GM12878 (cell line): ENCODE data around the gene KIF25. TPM values are rescaled to one million over a fixed set of nuclear protein-coding genes. Genes with fewer than 3 reads are reported as not detected.

Experiments used
- ATAC-seq: fragments of 200-7000 bp; cut with Tn5 transposase; 3 replicates; pipeline ENCODE4 v1.9.1; 2020; ENCODE audit warnings: mild to moderate bottlenecking, moderate library complexity
- BruUV-seq: library from RNA; stranded (reverse); fragments of 400-500 nt; replicated peaks from 2 replicates; lab custom pipeline; 2021; lab: Mats Ljungman, UMichigan
- CTCF ChIA-PET: fragments of 300-600 bp; sonication (Branson Sonifier 250); formaldehyde crosslinking; extraction: SDS; loops from one replicate; lab custom pipeline; 2021; ENCODE audit warnings: inconsistent platforms; lab: Yijun Ruan, JAX
- POLR2A ChIA-PET: fragments of 350-600 bp; formaldehyde crosslinking; extraction: SDS; loops from one replicate; lab custom pipeline; 2021; ENCODE audit warnings: inconsistent platforms; lab: Charles Lee
- RAD21 ChIA-PET: fragments of 300-600 bp; sonication (Branson Sonifier 250); formaldehyde crosslinking; loops from one replicate; lab custom pipeline; 2023; ENCODE audit warnings: antibody characterized with exemption; ENCODE audit not compliant: unreplicated experiment; lab: Charles Lee
- SMC1A ChIA-PET: fragments of 300-600 bp; sonication (Branson Sonifier 250); formaldehyde crosslinking; loops from one replicate; lab custom pipeline; 2023; ENCODE audit not compliant: unreplicated experiment, uncharacterized antibody; lab: Charles Lee
- DNase-seq: peaks from one replicate; pipeline ENCODE4 v3.0.0-alpha.2; 2011; ENCODE audit warnings: low read depth, low spot score
- FAIRE-seq: peaks from 3 replicates; lab custom pipeline; 2011; peaks lifted over from hg19 to GRCh38; lab: Jason Lieb, UNC
- H2AFZ ChIP-seq: 2 replicates; pipeline ENCODE4 v1.6.0; 2011; ENCODE audit warnings: low read depth, low read length, control low read depth; ENCODE audit not compliant: control insufficient read depth
- H3K27ac ChIP-seq: 2 replicates; pipeline ENCODE4 v1.5.1; 2011; ENCODE audit warnings: control low read depth; ENCODE audit not compliant: control insufficient read depth, insufficient read depth
- H3K27me3 ChIP-seq, 2 experiments: replicated peaks in 1 of 2; 2 replicates each; pipeline versions ENCODE4 v1.6.0 to v1.6.1; 2011; ENCODE audit warnings: low read length in 1 of 2; ENCODE audit not compliant: control insufficient read depth in 2 of 2, insufficient read depth in 2 of 2
- H3K36me3 ChIP-seq, 2 experiments: 2 replicates each; pipeline ENCODE4 v1.5.1; 2011; ENCODE audit warnings: low read length in 1 of 2; ENCODE audit not compliant: control insufficient read depth in 2 of 2, insufficient read depth in 2 of 2
- H3K4me1 ChIP-seq: 2 replicates; pipeline ENCODE4 v1.6.1; 2011; ENCODE audit warnings: mild to moderate bottlenecking, low read length, moderate library complexity, mixed read lengths; ENCODE audit not compliant: control insufficient read depth, insufficient read depth
- H3K4me2 ChIP-seq: 2 replicates; pipeline ENCODE4 v1.6.0; 2011; ENCODE audit warnings: control low read depth; ENCODE audit not compliant: control insufficient read depth, insufficient read depth
- H3K4me3 ChIP-seq: fragments of 200-600 bp; sonication (generic); 2 replicates; pipeline ENCODE4 v1.5.1; 2016
- H3K79me2 ChIP-seq: 2 replicates; pipeline ENCODE4 v1.6.0; 2011; ENCODE audit warnings: low read length; ENCODE audit not compliant: control insufficient read depth, insufficient read depth
- H3K9ac ChIP-seq: 2 replicates; pipeline ENCODE4 v1.8.0; 2011; ENCODE audit warnings: low read length, control low read depth, mixed read lengths; ENCODE audit not compliant: control insufficient read depth, insufficient read depth
- H3K9me3 ChIP-seq: replicated peaks from 3 replicates; pipeline ENCODE4 v1.5.1; 2011; ENCODE audit warnings: mild to moderate bottlenecking, low read length; ENCODE audit not compliant: control insufficient read depth, insufficient read depth
- H4K20me1 ChIP-seq: 2 replicates; pipeline ENCODE4 v1.6.0; 2011; ENCODE audit not compliant: control insufficient read depth, insufficient read depth
- CREM ChIP-seq: IDR thresholded peaks from 2 replicates; pipeline ENCODE4 v1.6.1; 2014; ENCODE audit warnings: antibody characterized with exemption, low read depth
- DPF2 ChIP-seq: fragments of 450-650 bp; IDR thresholded peaks from 2 replicates; pipeline ENCODE4 v1.6.1; 2017; ENCODE audit warnings: mild to moderate bottlenecking
- IRF4 ChIP-seq: IDR thresholded peaks from 2 replicates; pipeline ENCODE4 v1.6.1; 2011; ENCODE audit warnings: low read depth, low read length
- NR2F1 ChIP-seq: fragments of 450-650 bp; conservative IDR thresholded peaks from 2 replicates; pipeline ENCODE4 v1.6.1; 2017; ENCODE audit warnings: mild to moderate bottlenecking
- RB1 ChIP-seq: fragments of 450-650 bp; formaldehyde crosslinking; IDR thresholded peaks from 2 replicates; pipeline ENCODE4 v1.6.1; 2017; ENCODE audit warnings: mild to moderate bottlenecking, borderline replicate concordance
- RCOR1 ChIP-seq: conservative IDR thresholded peaks from 2 replicates; pipeline ENCODE4 v1.6.1; 2012; ENCODE audit warnings: low read depth, low read length, improper control_type of control experiment
- SMARCA5 ChIP-seq: fragments of 450-650 bp; IDR thresholded peaks from 2 replicates; pipeline ENCODE4 v1.6.1; 2017; ENCODE audit warnings: mild to moderate bottlenecking
- SPI1 ChIP-seq: IDR thresholded peaks from 2 replicates; pipeline ENCODE4 v1.6.1; 2011; ENCODE audit warnings: low read depth, mild to moderate bottlenecking, low read length, moderate library complexity, borderline replicate concordance; ENCODE audit not compliant: insufficient read depth
- SREBF2 ChIP-seq: IDR thresholded peaks from 2 replicates; pipeline ENCODE4 v1.6.1; 2012; ENCODE audit warnings: mild to moderate bottlenecking, low read length
- YY1 ChIP-seq: IDR thresholded peaks from 2 replicates; pipeline ENCODE4 v1.6.1; 2011; ENCODE audit warnings: low read depth, mild to moderate bottlenecking, low read length
- ZNF217 ChIP-seq: fragments of 450-650 bp; IDR thresholded peaks from 2 replicates; pipeline ENCODE4 v1.6.1; 2017; ENCODE audit warnings: antibody characterized with exemption, mild to moderate bottlenecking
- WGBS: methylation state at CpG from one replicate; pipeline ENCODE4 v1.1.6; 2016; ENCODE audit warnings: low lambda C conversion rate; ENCODE audit not compliant: insufficient replicate concordance, insufficient coverage; ENCODE audit errors: missing lambda C conversion rate; 5-methylcytosine and 5-hydroxymethylcytosine counted together
- in situ Hi-C: fragments of 300-500 bp; cut with MboI; formaldehyde crosslinking; loops from 9 replicates; pipeline ENCODE4 v1.14.3; 2018; ENCODE audit warnings: mixed read lengths
- intact Hi-C: fragments of 100-400 bp; cut with micrococcal nuclease; formaldehyde crosslinking; loops from one replicate; pipeline ENCODE4 v1.14.2; 2022; ENCODE audit not compliant: unreplicated experiment
- polyA plus RNA-seq, 11 experiments: library from polyadenylated mRNA; depleted of rRNA in 4 of 11; unstranded in 6 of 11; stranded (reverse) in 5 of 11; fragments of >200 nt; fragmentation: Nextera tagmentation in 4 of 11; fragmentation: Illumina TruSeq in 1 of 11; extraction: Ambion mirVana in 4 of 11; extraction: Trizol in 1 of 11; gene quantifications; 1 replicate in 1 of 11; 2 replicates in 10 of 11; pipeline versions ENCODE4 v1.2.1 to v1.2.3, GENCODE V29; 2011 to 2016; ENCODE audit warnings: inconsistent platforms in 2 of 11, missing spikeins in 2 of 11, low read depth in 1 of 11
- total RNA-seq, 4 experiments: library from RNA; depleted of rRNA in 3 of 4; stranded (reverse); fragments of >200 nt in 3 of 4; fragmentation: Illumina TruSeq in 1 of 4; extraction: Trizol in 1 of 4; gene quantifications; 2 replicates each; pipeline versions ENCODE4 v1.2.1 to v1.2.3, GENCODE V29; 2013 to 2021
- TF ChIP-seq, protein P1 (sequence below): IDR thresholded peaks from 2 replicates; pipeline ENCODE4 v1.6.1; 2011; ENCODE audit warnings: low read depth, mild to moderate bottlenecking, low read length, moderate library complexity, borderline replicate concordance; ENCODE audit errors: extremely low read depth

The KIF25 gene
- total and polyA plus RNA-seq, 10 of the 15 experiments (the other 5 are each of a cell fraction or from before 2014, with no cell fraction given) = not detected

DNA sequence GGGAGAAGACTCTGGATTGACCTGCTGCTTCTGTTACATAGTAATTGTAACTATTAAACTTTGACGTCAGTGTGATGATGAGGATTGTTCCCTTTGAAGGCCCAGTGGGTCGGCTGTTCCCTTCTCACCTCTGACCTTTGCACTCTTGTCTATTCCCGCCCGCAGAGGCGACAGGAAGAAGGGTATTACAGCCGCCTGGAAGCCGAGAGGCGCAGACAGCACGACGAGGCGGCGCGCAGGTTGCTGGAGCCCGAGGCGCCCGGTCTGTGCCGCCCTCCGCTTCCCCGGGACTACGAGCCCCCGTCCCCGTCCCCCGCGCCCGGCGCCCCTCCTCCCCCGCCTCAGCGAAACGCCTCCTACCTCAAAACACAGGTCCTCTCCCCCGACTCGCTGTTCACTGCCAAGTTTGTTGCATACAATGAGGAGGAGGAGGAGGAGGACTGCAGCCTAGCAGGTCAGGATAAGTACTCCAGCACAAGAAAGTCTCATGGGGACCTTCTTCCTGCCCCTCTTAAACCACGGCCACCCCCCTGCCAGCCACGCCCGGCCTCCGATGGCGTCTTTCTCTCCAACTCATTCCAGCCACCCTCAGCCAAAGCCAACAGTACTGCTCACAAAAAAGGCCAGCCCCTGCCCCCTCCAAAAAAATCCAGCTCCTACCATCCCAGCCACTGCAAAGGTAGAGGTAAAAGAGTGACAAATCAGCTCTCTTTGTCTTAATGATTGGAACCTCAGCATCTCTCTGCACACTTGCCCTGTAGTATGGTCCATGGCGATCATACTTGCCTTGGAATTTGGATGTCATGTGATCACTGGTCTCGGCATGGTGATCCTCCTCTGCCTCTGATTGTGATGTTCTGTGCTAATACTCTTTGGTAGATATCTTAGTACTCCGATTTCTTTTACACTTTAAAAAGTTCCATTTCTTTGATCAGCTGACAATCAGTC, 31.6 kb upstream of the KIF25 start:
- Histone ChIP-seq H3K79me2 (no peaks in the 10 kb centered on the region), H4K20me1 (no peaks in the 10 kb centered on the region), H2AFZ (no peak overlapping the region), H3K27me3 (no peaks in the 10 kb centered on the region), H3K9me3 (no peaks in the 10 kb centered on the region), H3K9ac (no peak overlapping the region), H3K4me1 (no peaks in the 10 kb centered on the region), H3K4me2 (no peak overlapping the region), H3K27ac (no peak overlapping the region), H3K36me3 (peaks cover 2 to 10% of the 10 kb centered on the region in 2 experiments; a peak in 3 of 4 replicates), H3K4me3 (no peak overlapping the region)
- BruUV-seq = no TSS peak
- 92% methylated on average over 13 of the region's 39 CpGs for WGBS
- ChIA-PET POLR2A (interaction anchor here (0.5 kb wide), 1 partner anchor 10 kb away, joined by 4 read pairs; no protein-coding TSS in a partner anchor), SMC1A (no interaction called here), CTCF (no interaction called here), RAD21 (no interaction called here)
- no peak for ATAC-seq
- in situ Hi-C loops (no loop called here), intact Hi-C loops (no loop called here)
- FAIRE-seq = no peak
- DNase-seq = no peak
- TF ChIP-seq SMARCA5 (no peak), RB1 (no peak), IRF4 (no peak), DPF2 (no peak), NR2F1 (no peak), YY1 (no peak), RCOR1 (no peak), SPI1 (no peak), SREBF2 (no peak), ZNF217 (no peak), CREM (no peak)
- TF ChIP-seq, protein P1, sequence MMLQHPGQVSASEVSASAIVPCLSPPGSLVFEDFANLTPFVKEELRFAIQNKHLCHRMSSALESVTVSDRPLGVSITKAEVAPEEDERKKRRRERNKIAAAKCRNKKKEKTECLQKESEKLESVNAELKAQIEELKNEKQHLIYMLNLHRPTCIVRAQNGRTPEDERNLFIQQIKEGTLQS = no peak
